ENCODE measurements around the gene OVOL1. TPM values are rescaled to one million over a fixed set of nuclear protein-coding genes. Genes with fewer than 3 reads are reported as not detected.

OVOL1 gene
- total RNA-seq, 1 experiment from 2014 or later = not detected

DNA sequence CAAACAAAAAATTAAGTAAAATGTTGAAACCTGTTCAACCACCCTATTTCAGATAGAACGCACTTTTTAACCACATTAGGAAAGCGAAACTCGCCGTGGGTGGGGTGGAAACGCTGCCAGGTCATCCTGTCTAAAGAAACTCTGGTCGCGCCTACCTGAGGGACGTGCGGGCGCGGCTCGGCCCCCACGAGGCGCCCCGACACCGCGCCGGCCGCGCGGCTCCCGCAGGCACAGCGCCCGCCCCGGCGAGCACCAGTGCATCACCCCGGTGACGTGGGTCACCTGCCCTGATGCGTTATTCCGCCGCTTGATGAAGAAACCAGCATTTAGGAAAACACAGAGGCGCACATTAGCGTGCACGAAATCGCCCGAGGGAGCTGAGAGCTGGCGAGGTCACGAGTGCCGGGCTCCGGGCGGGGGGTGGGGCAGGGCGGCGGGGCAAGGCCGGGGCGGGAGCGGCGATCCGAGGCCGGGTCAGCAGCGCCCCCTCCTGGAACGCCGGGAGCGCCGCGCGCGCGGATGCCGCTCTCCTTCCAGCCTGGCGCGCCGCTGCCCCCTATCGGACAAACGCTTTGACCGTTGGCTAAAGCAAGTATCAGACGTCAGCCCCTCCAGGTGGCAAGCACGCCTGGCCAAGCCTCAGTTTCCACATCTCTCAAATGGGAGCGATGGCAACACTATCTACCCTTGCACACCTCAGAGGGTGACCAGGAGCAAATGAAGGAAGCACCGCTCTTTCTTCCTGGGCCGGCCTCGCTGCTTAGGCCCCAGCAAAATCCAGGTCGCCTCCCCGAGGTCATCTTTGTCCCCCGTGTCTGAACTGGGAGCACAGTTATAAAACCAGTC is 31.2 kb downstream of the OVOL1 start:
- H3K9me3 Mint-ChIP-seq (ENCODE audit: unreplicated experiment) = no peaks in the 10 kb centered on the region
- TF ChIP-seq, protein P1, sequence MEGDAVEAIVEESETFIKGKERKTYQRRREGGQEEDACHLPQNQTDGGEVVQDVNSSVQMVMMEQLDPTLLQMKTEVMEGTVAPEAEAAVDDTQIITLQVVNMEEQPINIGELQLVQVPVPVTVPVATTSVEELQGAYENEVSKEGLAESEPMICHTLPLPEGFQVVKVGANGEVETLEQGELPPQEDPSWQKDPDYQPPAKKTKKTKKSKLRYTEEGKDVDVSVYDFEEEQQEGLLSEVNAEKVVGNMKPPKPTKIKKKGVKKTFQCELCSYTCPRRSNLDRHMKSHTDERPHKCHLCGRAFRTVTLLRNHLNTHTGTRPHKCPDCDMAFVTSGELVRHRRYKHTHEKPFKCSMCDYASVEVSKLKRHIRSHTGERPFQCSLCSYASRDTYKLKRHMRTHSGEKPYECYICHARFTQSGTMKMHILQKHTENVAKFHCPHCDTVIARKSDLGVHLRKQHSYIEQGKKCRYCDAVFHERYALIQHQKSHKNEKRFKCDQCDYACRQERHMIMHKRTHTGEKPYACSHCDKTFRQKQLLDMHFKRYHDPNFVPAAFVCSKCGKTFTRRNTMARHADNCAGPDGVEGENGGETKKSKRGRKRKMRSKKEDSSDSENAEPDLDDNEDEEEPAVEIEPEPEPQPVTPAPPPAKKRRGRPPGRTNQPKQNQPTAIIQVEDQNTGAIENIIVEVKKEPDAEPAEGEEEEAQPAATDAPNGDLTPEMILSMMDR (IDR thresholded peaks at IDR 0.05; ENCODE audit: unreplicated experiment) = peak; percentile 99
- BruUV-seq (replicated peaks) = no TSS peak
- CTCF ChIA-PET = interaction anchor here (0.5 to 5.4 kb wide), 35 partner anchors 9 to 363 kb away, joined by 3 to 98 read pairs (median 4); partner anchors contain the start of genes AP5B1, KAT5 and RNASEH2C
- intact Hi-C loops (cut with micrococcal nuclease) = loop anchor here (1.0 kb wide), 3 partner anchors 38 to 112 kb away; partner anchors contain the start of gene AP5B1
- peak; percentile 81 for DNase-seq (ENCODE audit: unreplicated experiment)
- H3K4me1 Mint-ChIP-seq (ENCODE audit: insufficient read depth, unreplicated experiment) = peaks cover 4% of the 10 kb centered on the region
- POLR2A ChIA-PET = interaction anchor here (0.6 to 4.3 kb wide), 25 partner anchors 13 to 1573 kb away, joined by 3 to 42 read pairs (median 4); partner anchors contain the start of genes AP5B1, EHBP1L1, KAT5 and PCNX3
- H3K36me3 Mint-ChIP-seq (ENCODE audit: insufficient read depth, unreplicated experiment) = no peaks in the 10 kb centered on the region
- peak overlapping the region; percentile 78 for H3K27ac Mint-ChIP-seq (ENCODE audit: low read depth, unreplicated experiment)
- peak overlapping the region; percentile 80 for H3K4me3 Mint-ChIP-seq (ENCODE audit: unreplicated experiment)
- H3K27me3 Mint-ChIP-seq (ENCODE audit: insufficient read depth, unreplicated experiment) = no peaks in the 10 kb centered on the region

- ChIA-PET POLR2A (interaction anchor here (1.0 to 4.3 kb wide), 2 partner anchors 41 to 110 kb away, joined by 5 to 39 read pairs; partner anchors contain the start of gene AP5B1), CTCF (interaction anchor here (4.7 kb wide), 1 partner anchor 108 kb away, joined by 69 read pairs; the partner anchor contains the start of gene KAT5)
- Mint-ChIP-seq H3K4me3 (ENCODE audit: unreplicated experiment) (no peak overlapping the region), H3K4me1 (ENCODE audit: insufficient read depth, unreplicated experiment) (peaks cover 4% of the 10 kb centered on the region), H3K36me3 (ENCODE audit: insufficient read depth, unreplicated experiment) (no peaks in the 10 kb centered on the region), H3K27ac (ENCODE audit: low read depth, unreplicated experiment) (no peak overlapping the region), H3K27me3 (ENCODE audit: insufficient read depth, unreplicated experiment) (no peaks in the 10 kb centered on the region), H3K9me3 (ENCODE audit: unreplicated experiment) (no peaks in the 10 kb centered on the region)
- TF ChIP-seq, protein P1 (IDR thresholded peaks at IDR 0.05; ENCODE audit: unreplicated experiment) = no peak
- BruUV-seq (replicated peaks) = no TSS peak
- DNase-seq (ENCODE audit: unreplicated experiment) = no peak
- intact Hi-C loops (cut with micrococcal nuclease) = no loop called here
These were observed 34.2 kb downstream of the OVOL1 start for GRCh38 chr11:65821107-65821506.

DNA sequence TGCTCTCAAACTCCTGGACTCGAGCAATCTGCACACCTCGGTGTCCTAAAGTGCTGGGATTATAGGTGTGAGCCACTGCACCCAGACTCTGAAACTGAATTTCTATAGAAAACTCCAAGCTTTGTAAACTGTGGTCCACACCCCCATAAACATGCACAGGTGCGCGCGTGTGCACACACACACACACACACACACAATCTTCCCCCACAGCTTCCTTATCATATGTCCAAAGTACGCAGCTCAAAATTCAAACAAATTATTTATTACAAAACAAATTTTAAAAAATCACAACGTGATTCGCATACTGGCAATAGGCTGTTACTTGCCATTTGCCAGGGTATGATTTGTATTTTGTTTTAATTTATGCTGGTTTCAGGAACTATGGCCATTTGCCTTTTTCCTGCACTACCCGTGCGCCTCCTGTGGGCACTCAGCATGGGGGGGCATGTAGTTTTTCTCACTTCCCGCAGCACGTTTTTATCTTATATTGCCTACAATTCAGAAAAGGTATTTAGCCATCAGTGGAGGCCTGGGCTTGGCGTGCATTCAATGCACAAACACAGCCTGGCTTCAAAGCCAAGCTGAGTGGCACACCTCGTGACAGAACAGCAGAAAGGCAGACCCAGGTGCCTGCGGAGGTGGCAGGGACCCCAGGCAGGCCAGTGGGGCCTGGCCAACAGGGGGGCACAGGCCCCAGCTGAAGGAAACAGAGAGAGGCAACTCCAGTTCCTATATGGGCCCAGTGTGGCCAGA is 36.1 kb downstream of the OVOL1 start:
- H3K27ac Mint-ChIP-seq (ENCODE audit: low read depth, unreplicated experiment) = no peak overlapping the region
- H3K36me3 Mint-ChIP-seq (ENCODE audit: insufficient read depth, unreplicated experiment) = no peaks in the 10 kb centered on the region
- intact Hi-C loops (cut with micrococcal nuclease) = no loop called here
- TF ChIP-seq, protein P1 (IDR thresholded peaks at IDR 0.05; ENCODE audit: unreplicated experiment) = no peak
- no peaks in the 10 kb centered on the region for H3K9me3 Mint-ChIP-seq (ENCODE audit: unreplicated experiment)
- BruUV-seq (replicated peaks) = no TSS peak
- H3K4me3 Mint-ChIP-seq (ENCODE audit: unreplicated experiment) = no peak overlapping the region
- no peaks in the 10 kb centered on the region for H3K27me3 Mint-ChIP-seq (ENCODE audit: insufficient read depth, unreplicated experiment)
- no peaks in the 10 kb centered on the region for H3K4me1 Mint-ChIP-seq (ENCODE audit: insufficient read depth, unreplicated experiment)
- no peak for DNase-seq (ENCODE audit: unreplicated experiment)
- POLR2A ChIA-PET = interaction anchor here (0.9 to 1.2 kb wide), 4 partner anchors 24 to 134 kb away, joined by 3 to 7 read pairs (median 3); partner anchors contain the start of gene KAT5
- CTCF ChIA-PET = interaction anchor here (1.0 to 3.1 kb wide), 6 partner anchors 27 to 111 kb away, joined by 3 to 11 read pairs (median 4); partner anchors contain the start of gene KAT5
